GM19193 (cell line): ENCODE results near the gene HIRA.

Source experiments
- POLR2A ChIP-seq: IDR thresholded peaks from 4 replicates; pipeline ENCODE4 v1.6.1; 2011; ENCODE audit not compliant: insufficient read depth, insufficient read length; ENCODE audit errors: extremely low read depth

Gene HIRA

DNA sequence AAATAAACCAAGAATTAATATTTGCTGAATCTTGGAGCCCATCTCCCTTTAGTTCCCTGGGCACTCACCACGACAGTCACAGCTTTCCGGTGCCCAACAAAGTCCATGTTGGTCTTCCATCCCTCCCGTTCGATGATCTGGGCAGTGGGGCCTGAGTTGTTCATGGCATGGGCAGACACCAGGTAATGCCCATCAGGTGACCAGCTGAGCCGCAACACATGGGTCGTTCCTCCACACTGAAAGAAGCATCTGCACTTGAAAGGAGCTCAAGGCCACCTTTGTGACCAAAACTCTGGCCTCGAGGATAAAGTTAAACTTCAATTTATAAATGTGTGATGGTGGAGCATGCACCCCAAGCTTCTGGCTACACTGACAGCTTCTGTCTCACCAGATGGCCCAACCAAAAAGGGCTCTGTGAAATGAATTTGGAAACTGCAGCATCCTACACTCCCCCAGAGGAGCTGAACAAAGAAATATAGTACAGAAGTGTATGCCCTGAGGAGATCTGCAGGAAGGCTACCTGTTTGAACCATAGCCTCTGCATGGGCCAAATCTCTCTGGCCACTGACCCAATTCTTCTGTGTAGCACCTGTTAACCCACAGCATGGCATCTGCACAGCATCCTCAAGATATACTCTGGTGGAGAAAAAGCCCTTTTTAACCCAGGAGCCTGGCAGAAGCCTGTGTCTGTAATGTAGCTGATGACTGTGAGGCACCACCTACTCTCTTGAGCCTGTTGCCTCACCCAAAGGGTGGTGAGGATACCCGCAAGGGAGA is 37.1 kb downstream of the HIRA start:
- no peak for TF ChIP-seq POLR2A

- no peak for TF ChIP-seq POLR2A
Observed at GRCh38 chr22:19393704-19394103, 37.8 kb downstream of the HIRA start.

DNA sequence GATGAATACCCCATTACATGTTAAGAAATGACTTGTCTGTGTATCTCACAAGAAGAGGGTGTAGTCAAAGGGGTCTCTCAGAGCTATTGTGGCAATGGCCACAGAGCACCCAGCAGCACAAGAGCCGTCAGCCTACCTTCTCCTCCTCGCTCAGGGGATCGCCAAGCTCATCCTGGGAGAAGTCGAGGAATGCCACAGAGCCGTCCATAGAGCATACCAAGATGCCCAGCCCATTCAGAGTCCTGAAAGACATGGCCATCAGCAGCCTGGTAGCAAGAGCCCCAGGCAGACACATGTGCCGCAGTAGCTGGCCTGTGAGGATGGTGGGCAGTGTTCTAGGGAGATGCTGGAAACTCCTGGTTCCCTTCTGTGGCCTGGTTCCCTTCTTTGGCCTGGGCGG is 44.0 kb downstream of the HIRA start:
- TF ChIP-seq POLR2A = no peak

DNA sequence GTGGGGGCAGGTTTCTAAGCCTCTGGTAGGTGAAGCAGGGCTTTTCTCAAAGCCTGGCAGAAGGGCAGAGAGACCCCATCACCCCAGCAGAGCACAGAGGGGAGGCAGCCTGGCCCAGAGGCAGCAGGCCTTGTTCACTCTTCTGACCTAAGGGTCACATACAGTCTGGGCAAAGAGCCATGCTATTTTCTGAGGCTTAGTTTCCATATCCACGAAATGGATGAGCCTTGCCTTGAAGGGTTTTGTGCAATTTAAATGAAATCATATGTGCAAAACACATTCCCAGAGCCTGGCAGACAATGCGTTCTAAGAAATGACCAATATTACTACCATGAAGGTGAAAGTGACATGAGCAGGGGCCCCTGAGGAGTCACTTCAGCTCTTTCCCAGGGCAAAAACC is 44.5 kb downstream of the HIRA start:
- TF ChIP-seq POLR2A = no peak

DNA sequence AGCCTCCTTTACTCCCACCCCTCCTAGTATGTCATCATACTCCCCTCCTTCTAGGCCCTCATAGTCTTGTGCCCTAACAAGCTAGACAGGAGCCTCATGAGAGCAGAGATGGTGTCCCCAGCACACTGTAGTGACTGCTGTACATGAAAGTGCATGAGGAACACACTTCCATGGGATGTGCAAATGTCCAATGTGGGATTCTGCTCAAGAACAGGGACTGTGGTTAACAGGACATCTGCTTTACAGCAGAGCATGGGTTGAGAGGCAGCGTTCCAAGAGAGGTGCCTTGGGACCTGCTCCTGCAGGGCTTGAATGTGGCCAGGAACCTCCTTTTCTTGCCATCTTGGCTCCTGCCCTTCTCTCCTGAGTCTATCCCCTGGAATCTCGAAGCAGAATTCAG is 45.3 kb downstream of the HIRA start:
- TF ChIP-seq POLR2A = no peak

DNA sequence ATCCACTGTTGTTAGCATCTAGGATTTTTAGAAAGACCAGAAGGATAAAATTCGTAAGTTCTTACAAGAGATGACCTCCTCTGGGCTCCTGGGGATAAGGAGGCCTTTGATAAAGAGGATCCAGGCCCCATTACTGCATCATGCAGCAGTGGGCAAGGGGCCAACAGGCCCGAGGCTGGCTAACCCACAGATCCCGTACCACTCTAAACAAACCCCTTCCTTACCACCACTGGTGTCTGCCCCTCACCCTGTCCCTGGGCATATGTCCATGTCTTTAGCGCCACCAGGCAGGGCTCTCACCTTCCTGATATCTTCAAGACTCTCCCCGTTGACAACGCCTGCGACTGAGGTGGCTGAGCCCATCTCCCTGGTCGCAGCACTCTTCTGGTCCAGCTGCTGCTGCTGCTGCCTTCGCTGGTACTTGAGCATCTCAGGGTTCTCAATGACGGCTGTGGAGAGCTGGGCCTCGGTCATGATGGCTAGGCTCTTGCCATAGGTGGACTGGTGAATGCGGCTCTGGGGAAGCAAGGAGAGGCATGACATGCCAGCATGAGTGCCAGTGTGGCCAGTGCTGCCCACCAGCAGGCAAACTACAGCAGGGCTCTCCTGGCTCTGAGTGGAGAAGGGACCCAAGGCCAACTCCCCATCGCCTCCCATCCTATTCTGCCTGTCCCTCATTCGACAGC is 46.2 kb downstream of the HIRA start:
- TF ChIP-seq POLR2A = no peak

DNA sequence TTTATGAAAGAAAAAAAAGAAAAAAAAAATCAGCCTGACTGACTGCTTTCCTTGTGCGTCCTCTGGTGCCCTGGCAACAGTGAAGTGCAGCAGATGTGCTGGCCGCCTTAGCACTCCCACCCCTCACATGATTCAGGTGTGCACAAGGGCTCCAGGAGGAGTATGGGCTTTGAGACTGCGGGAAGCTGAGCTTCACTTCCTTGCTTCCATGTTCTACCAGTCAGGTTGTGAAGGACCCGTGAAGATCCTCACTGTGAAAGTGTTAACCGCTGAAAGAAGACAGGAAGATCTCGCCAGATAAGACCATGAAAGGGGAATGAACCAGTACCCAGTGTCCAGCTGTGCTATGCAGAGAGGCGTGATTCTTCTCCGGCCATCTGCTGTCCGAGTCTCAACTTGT is 48.2 kb downstream of the HIRA start:
- no peak for TF ChIP-seq POLR2A

GRCh38 chr22:19382240-19382639 is 49.3 kb downstream of the HIRA start:
- TF ChIP-seq POLR2A = no peak

GRCh38 chr22:19378344-19378674 is 53.2 kb downstream of the HIRA start:
- no peak for TF ChIP-seq POLR2A

GRCh38 chr22:19377565-19378343 is 53.8 kb downstream of the HIRA start:
- no peak for TF ChIP-seq POLR2A

DNA sequence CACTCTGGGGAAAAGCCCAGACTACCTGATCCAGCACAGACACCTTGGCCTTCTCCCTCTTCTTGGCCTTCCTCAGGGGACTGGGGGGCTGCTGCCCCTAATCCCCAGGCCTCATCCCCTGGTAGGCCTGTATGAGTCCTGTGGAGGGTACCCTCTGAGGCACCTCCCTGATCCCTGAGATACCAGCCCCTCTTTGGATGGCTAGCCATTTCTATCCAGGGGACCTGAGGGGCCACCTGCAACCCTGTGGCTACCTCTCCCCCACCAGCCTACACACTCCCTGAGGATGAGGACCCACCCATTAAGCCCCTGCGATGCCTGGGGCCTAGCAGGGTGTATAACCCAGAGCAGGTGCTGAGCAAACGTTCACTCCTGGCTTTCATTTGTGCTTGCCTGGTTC is 54.6 kb downstream of the HIRA start:
- no peak for TF ChIP-seq POLR2A

DNA sequence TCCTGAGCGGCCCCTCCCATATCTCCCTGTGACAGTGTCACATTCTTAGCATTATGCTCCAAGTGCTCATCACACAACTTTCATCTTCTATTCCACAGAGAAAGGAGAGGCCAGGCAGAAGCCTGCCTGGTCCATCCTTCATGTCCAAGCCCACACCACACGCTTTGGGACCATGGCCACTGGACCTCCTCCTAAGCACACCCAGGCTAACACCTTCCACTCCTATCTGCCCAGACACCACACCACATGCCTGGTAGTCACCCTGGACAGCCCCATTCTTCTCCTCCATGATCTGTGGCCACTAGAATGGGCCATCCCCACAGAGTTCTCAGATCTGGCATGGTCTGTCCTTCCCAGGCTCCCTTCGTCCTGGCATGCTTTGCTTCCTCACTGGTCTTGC is 55.3 kb downstream of the HIRA start:
- no peak for TF ChIP-seq POLR2A

GRCh38 chr22:19375435-19375834 is 56.1 kb downstream of the HIRA start:
- no peak for TF ChIP-seq POLR2A

- TF ChIP-seq POLR2A = no peak
Observed at GRCh38 chr22:19374410-19374809, 57.1 kb downstream of the HIRA start.

DNA sequence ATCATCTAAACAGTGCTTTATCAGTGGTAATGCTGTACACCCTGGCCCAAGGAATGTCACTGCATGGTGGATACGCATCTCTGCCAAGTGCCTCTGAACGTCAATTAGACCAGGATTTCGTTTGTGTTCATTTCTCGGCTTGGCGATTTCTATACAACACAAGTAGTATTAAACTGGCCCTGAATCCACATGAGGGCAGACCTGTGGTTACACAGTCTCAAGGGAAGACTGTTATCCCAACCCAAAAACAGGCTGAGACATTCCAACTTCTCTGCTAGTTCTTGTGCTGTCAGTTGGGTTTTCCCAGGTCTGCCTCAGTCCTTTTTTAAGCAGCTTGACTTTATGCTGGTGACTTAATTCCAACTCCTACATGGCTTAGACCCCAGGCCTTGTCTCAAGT is 58.1 kb downstream of the HIRA start:
- no peak for TF ChIP-seq POLR2A

DNA sequence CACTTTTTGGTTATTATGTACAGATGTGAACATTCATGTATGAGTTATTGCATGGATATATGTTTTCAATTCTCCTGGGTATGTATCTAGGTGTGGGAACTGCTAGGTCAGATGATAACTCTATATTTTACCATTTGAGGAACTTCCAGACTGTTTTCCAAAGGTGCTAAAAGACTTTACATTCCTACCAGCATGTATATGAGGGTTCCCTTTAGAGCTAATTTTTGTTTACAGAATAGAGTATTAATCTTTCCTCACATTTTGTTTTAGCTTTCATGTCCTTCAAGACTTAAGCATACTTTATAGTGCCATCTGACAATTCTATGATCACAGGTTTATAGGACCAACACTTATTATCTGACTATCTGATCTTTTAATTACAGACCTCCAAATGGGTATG is 59.6 kb downstream of the HIRA start:
- no peak for TF ChIP-seq POLR2A

DNA sequence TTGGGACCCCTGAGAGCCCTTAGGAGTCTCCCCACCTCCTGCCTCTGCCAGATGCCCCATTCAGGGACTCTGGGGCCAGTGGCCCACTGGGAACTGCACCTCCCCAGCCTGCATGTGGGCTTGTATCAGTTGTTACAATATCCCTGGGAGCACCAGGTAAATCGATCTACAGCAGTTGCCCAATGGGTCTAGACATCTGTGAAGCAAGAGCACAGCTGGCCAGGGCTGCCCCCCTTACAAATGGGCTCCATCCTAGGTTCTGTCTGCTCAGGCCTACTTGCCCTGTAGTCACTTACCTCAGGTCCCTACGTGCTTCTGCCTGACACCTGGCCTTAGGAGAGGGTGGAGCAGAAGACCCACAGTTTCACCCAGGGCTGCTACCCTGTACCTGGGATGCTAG is 62.7 kb downstream of the HIRA start:
- no peak for TF ChIP-seq POLR2A
